GM18505 (cell line): Measurements from ENCODE around the gene KCNMB1.
"Not testable (repeated sequence)": the region's sequence is repeated elsewhere in the genome, so short reads cannot be mapped to it uniquely, and the experiment has no call there.

Source experiments
- ATAC-seq: cut with Tn5 transposase; IDR thresholded peaks from one replicate; pipeline ENCODE4 v1.9.1; 2021; ENCODE audit not compliant: unreplicated experiment
- POLR2A ChIP-seq: IDR thresholded peaks from 4 replicates; pipeline ENCODE4 v1.6.1; 2011; ENCODE audit warnings: borderline replicate concordance; ENCODE audit not compliant: insufficient read depth, insufficient read length; ENCODE audit errors: extremely low read depth

KCNMB1 gene

DNA sequence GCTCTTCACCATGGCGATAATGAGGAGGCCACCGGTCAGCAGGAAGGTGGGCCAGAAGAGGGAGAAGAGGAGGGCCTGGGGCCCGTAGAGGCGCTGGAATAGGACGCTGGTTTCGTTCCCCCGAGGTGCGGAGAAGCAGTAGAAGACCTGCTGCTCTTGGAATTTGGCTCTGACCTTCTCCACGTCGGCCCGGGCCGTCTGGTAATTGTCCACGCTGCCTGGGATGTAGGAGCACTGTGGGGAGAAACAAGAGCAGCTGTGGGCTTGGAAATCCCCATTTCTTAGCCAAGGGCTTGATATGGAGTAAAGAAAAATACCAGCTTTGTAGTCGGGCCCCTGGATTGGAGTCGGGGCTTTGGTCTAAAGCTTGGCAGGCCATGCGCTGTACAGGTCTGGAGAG lies 10.4 kb downstream of the KCNMB1 start:
- TF ChIP-seq POLR2A = no peak
- no peak for ATAC-seq

GRCh38 chr5:170377027-170377426 lies 12.1 kb downstream of the KCNMB1 start:
- no peak for TF ChIP-seq POLR2A
- no peak for ATAC-seq

GRCh38 chr5:170376526-170376925 lies 12.6 kb downstream of the KCNMB1 start:
- not testable (repeated sequence) for ATAC-seq

- no peak for TF ChIP-seq POLR2A
These were observed 13.9 kb downstream of the KCNMB1 start for GRCh38 chr5:170375283-170375682.

GRCh38 chr5:170372971-170373370 lies 16.2 kb downstream of the KCNMB1 start:
- no peak for TF ChIP-seq POLR2A
- no peak for ATAC-seq

More at GRCh38 chr5:170375283-170375682, 13.9 kb downstream of the KCNMB1 start:
- no peak for ATAC-seq

DNA sequence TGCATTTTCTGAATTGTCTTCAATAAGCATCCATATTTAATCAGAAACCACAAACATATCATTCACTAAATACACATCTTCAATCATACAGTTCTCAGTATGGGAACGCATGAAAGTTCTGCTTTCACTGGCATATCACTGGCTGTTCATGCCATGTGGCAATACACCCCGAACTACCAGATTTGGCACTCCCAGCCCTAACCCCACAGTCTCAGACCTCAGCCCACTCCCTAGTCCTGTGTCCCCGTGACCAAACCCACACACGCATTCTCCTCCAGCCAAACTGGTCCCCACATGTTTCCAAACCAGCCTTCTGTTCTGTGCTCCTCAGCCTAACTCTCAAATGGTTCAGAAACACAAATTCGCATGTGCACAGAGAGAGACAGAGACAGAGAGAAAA lies 20.6 kb downstream of the KCNMB1 start:
- no peak for TF ChIP-seq POLR2A
- no peak for ATAC-seq

DNA sequence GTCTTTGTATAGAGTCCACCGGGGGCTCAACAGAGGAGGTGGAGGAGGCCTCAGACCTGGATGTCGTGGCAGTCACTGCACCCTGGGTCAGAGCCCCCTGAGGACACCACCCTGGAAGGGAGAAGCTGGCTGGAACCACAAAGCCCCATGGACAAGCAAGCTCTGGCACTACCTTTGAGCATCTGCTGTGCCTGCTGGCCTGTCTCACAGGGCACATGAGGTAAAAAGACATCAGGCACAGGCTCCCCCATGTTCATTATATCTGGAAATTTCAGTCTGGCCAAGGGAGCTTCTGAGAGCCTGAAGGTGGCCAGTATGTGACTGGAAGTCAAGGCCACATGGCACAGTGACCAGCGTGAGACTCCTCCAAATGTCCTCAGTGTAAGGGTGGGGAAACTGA lies 22.9 kb downstream of the KCNMB1 start:
- ATAC-seq = no peak
- no peak for TF ChIP-seq POLR2A

DNA sequence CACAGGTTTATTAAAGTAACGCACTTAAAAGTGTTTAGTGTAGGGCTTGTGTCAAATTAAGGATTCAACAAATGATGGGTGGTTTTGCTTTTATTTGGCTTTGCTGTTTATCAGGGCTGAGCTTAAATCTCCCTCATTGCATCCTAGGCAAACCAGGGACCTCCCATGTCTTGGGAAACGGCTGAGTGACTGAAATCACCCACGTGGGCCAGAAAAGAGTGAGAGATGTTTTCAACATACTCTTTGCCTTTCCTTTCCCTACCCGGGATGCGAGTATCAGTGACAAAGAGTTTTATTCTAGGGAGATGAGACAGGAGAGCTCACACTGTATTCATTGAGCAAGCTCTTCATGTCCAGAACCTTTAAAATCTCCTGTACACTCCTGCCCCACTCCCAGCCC lies 23.3 kb downstream of the KCNMB1 start:
- no peak for ATAC-seq
- TF ChIP-seq POLR2A = no peak

DNA sequence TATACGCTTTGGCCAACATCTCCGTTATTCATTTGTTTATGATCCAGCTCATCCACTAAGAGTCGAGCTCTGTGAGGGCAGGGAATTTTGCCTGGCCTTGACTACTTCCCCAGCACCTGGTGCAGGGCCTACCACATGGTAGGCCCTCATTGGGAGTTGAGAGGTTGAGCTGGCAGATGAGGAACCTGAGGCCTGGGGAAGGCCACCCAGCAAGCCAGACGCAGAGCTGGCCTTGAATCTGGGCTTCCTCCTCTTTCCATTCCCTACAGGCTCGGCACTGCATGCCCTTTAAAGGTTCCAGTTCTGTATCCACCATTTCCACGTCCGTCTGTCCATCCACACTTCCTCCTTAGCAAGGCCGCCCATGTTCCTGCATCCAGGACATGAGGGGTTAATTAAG lies 24.2 kb downstream of the KCNMB1 start:
- no peak for TF ChIP-seq POLR2A
- no peak for ATAC-seq

DNA sequence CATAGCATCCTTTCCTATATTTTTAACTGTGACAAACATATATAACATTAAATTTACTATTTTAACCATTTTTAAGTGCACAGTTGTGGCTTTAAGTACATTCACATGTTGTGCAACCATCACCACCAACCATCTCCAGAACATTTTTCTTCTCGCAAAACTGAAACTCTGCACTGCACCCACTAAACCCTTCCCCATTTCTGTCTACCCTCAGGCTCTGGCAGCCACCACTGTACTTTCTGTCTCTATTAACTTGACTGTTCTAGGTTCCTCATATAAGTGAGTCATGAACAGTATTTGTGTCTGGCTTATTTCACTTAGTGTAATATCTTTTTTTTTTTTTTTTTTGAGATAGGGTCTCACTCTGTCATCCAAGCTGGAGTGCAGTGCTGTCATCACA lies 25.5 kb downstream of the KCNMB1 start:
- no peak for ATAC-seq
- TF ChIP-seq POLR2A = no peak

GRCh38 chr5:170362656-170363055 lies 26.5 kb downstream of the KCNMB1 start:
- no peak for TF ChIP-seq POLR2A
- no peak for ATAC-seq

GRCh38 chr5:170362102-170362501 lies 27.1 kb downstream of the KCNMB1 start:
- TF ChIP-seq POLR2A = no peak
- no peak for ATAC-seq

GRCh38 chr5:170361616-170362015 lies 27.6 kb downstream of the KCNMB1 start:
- ATAC-seq = no peak
- no peak for TF ChIP-seq POLR2A

GRCh38 chr5:170361116-170361515 lies 28.1 kb downstream of the KCNMB1 start:
- no peak for ATAC-seq
- TF ChIP-seq POLR2A = no peak

- TF ChIP-seq POLR2A = no peak
- ATAC-seq = no peak
These were observed 28.5 kb downstream of the KCNMB1 start for GRCh38 chr5:170360709-170361108.
